ENCODE data around the gene ARID5B.

The ARID5B gene

DNA sequence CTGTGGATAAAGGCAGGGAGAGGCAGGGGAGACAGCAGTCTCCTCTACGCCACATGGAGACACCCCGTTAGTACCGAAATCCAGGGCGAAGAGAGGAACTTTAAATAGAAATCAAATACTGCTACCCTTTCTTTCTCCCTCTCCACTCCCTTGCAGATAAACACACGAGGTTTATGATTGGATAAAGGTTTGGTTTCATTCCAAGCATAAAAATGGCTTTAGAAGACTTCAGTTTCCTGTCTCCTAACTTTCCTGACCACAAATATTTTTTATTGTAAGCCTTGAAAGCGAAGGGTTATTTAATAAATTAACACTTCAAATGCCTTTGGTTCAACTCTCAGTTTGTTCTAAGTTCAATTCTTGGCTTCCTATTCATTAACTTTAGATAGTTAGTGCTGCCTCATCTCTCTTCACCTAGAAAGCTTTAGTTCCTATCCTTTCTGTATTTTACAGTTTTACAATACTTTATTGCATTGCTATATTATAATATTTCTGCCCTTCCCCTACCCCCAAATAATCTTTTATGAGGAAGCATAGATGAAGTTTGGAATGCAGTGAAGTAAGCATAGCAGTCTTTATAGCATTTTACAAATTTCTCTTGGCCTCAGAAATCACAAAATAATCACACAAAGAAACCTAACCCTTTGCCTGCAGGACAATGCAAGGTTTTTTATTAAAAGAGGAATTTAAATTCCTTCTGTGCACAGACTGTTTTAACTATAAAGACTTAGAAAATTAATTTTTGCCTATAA, 31.5 kb upstream of the ARID5B start:
- no peak for DNase-seq (ENCODE audit: low read depth in 1 of 2, low spot score in 1 of 2)

DNA sequence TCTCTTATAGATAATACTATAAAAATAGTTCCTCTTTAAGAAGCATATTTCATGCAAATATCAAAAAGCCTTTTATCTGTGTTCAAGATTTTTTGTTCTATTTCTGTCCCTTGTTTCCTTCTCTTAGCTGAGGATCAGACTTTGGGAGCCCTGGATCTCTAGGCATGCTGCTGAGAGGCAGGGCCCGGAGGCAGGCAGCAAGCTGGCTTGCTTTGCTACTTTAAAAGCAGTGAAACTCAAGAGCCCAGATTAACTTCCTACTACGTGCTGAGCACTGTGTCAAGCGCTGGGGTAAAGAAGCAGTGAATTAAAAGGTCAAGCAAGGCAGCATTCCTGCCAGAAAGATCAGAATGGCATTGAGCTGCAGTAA, 31.0 kb upstream of the ARID5B start:
- TF ChIP-seq JUND (IDR thresholded peaks at IDR 0.05; ENCODE audit: low read depth): no peak
- no peak for DNase-seq (ENCODE audit: low read depth in 1 of 2, low spot score in 1 of 2)
- in situ Hi-C loops (cut with HindIII; ENCODE audit: low pct_unique_long_range_greater_than_20kb, low sequenced_read_pairs): no loop called here

More for the DNA sequence above, 31.5 kb upstream of the ARID5B start:
- no peak for TF ChIP-seq JUND (IDR thresholded peaks at IDR 0.05; ENCODE audit: low read depth)
- in situ Hi-C loops (cut with HindIII; ENCODE audit: low pct_unique_long_range_greater_than_20kb, low sequenced_read_pairs): no loop called here

GRCh38 chr10:61871487-61871886, 30.0 kb upstream of the ARID5B start:
- DNase-seq (ENCODE audit: low read depth in 1 of 2, low spot score in 1 of 2): no peak
- TF ChIP-seq JUND (IDR thresholded peaks at IDR 0.05; ENCODE audit: low read depth): no peak
- in situ Hi-C loops (cut with HindIII; ENCODE audit: low pct_unique_long_range_greater_than_20kb, low sequenced_read_pairs): no loop called here

DNA sequence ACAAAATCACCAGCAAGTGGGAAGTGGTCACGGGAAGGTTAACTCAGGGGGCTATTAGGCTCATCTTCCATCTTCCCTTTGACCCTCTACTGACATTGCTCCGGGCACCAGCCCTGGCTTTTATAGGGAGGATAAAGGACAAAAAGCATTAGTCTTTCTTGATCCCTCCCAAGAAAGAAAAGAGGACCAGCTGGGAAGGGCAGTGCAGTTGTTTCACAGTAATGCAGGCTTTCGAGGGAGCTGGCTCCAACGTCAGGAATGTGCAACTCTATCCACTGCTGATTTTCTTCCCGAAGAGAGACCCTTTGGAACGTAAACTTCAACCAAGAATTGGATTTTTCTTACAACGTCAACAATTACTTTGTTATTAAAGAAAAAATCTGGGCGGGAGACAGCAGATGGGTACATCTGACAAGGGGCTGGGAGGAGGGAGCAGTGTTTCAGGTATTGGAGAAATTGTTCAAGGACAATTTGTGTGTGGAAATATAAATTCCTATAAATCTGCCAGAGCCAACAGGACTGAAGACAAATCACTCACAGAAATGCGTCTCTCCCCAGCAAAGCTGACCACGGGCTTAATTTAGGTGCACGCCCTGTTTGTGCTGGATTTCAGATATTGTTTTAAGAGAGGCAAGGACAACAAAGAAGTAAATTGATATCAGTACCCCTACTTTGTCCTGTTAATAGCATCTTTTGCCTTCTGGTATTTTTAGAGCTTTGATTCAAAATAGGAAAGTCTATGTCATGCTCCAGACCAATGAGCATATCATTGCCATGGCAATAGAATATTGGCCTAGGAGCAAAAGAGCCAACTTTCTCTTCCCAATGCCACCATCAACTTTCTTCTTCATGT, 23.4 kb upstream of the ARID5B start:
- no peak for DNase-seq (ENCODE audit: low read depth in 1 of 2, low spot score in 1 of 2)
- in situ Hi-C loops (cut with HindIII; ENCODE audit: low pct_unique_long_range_greater_than_20kb, low sequenced_read_pairs): no loop called here
- no peak for TF ChIP-seq JUND (IDR thresholded peaks at IDR 0.05; ENCODE audit: low read depth)

GRCh38 chr10:61878740-61879068, 22.8 kb upstream of the ARID5B start:
- in situ Hi-C loops (cut with HindIII; ENCODE audit: low pct_unique_long_range_greater_than_20kb, low sequenced_read_pairs): no loop called here
- DNase-seq (ENCODE audit: low read depth in 1 of 2, low spot score in 1 of 2): no peak
- TF ChIP-seq JUND (IDR thresholded peaks at IDR 0.05; ENCODE audit: low read depth): no peak

- no peak for TF ChIP-seq JUND (IDR thresholded peaks at IDR 0.05; ENCODE audit: low read depth)
- no peak for DNase-seq (ENCODE audit: low read depth in 1 of 2, low spot score in 1 of 2)
- in situ Hi-C loops (cut with HindIII; ENCODE audit: low pct_unique_long_range_greater_than_20kb, low sequenced_read_pairs): no loop called here
These were observed 18.7 kb upstream of the ARID5B start for GRCh38 chr10:61882621-61883370.

DNA sequence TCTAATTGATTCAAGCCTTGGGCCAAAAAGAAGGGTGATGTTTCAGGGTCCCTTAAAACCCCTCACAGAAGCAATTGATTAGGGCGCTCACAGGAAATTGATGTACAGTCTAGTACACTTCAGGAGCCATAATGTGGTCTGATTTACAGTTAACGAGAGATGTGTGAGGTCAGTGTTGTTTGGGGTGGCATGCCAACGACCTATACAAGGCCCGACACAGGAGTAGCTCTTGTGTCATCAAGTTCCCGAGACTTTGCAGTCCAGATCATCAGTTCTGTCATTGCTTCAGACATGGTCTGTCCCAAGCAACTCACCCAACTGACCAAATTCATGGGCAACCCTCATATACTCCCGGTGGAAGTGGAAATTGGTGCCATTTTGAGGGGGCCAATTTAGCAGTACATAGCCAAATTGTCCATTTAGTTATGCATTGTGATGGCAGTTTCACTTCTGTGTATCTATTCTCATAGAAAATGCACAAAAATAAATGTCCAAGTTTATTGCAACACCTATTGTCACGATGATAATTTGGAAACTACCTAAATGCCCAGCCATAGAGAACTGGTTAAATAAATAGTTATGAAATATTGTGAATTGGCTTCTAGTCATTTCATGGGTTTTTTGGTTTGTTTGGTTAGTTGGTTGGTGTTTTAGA, 18.0 kb upstream of the ARID5B start:
- in situ Hi-C loops (cut with HindIII; ENCODE audit: low pct_unique_long_range_greater_than_20kb, low sequenced_read_pairs): no loop called here
- no peak for DNase-seq (ENCODE audit: low read depth in 1 of 2, low spot score in 1 of 2)
- no peak for TF ChIP-seq JUND (IDR thresholded peaks at IDR 0.05; ENCODE audit: low read depth)

DNA sequence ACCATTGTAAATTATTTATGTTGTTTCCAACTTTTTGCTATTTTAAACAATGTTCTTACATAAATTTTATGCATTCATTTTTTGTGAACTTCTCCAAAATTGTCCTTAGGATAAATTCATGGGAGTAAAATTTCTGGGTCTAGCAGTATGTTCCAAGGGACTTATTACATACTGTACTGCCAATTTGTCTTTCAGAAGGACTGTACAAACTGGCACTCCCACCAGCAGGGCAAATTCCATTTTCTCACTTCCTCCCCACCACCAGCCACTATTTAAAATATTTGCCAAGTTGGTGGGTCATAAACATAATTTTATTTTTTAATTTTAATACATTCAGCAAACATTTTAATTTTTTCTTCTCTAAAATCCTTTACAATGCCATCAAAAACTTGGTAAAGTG, 13.7 kb upstream of the ARID5B start:
- DNase-seq (ENCODE audit: low read depth in 1 of 2, low spot score in 1 of 2): no peak
- in situ Hi-C loops (cut with HindIII; ENCODE audit: low pct_unique_long_range_greater_than_20kb, low sequenced_read_pairs): no loop called here
- no peak for TF ChIP-seq JUND (IDR thresholded peaks at IDR 0.05; ENCODE audit: low read depth)

DNA sequence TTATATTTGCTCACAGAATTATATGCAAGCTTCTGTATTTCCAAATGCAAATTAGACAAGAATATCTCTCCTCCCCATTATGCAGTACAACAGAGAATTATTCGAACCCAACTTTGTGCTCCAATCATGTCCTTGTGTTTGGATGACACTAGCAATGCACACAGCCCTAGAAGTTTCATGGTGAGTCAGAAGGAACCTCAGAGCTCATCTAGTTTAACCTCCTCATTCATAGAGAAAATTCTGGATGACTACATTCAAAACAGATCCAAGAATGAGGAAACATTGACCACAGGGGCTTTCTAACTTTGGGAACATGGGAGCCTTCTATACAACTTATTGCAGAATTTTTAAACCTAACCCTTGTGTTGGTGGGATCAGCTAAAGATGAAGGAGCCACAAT, 12.8 kb upstream of the ARID5B start:
- no peak for TF ChIP-seq JUND (IDR thresholded peaks at IDR 0.05; ENCODE audit: low read depth)
- in situ Hi-C loops (cut with HindIII; ENCODE audit: low pct_unique_long_range_greater_than_20kb, low sequenced_read_pairs): no loop called here
- no peak for DNase-seq (ENCODE audit: low read depth in 1 of 2, low spot score in 1 of 2)

DNA sequence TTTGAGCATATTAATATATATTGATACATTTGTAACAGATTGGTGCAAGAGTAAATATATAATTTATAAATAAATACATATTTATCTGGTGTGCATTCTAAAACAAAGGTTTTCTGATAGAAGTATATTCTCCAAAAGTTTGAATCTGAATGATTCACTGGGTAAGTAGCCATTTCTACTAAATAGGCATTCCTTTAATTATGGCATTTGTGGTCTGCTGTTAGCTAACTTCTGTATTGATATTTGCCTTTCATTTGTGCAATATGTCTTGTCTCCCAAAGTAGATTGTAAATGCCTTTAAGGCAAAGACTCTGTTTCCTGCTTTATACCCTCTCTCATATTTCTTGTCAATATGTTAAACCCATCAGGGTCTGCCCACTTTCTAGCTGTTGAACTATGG, 11.1 kb upstream of the ARID5B start:
- DNase-seq (ENCODE audit: low read depth in 1 of 2, low spot score in 1 of 2): no peak
- TF ChIP-seq JUND (IDR thresholded peaks at IDR 0.05; ENCODE audit: low read depth): no peak
- in situ Hi-C loops (cut with HindIII; ENCODE audit: low pct_unique_long_range_greater_than_20kb, low sequenced_read_pairs): no loop called here

DNA sequence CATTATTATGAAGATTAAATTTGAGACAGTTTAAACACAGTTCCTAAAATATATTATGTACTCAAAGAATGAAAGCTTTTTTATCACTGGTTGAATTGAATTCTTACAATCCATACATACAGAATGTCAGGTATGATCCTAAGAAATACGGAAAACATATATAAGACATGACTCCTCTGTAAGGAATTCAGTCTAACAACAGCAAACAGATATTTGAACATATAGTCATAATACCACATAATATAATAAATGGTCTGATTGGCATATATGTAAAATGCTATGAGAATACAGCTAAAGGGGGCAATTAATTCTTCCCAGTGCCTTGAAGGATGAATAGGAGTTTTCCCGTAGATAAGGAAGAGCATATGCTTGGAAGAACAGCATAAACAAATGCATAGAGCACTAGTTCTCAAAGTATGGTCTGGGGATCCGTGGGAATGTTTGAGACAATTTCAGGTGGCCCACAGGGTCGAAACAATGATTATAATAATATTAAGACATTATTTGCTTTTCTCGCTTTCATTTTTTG, 10.6 kb upstream of the ARID5B start:
- no peak for DNase-seq (ENCODE audit: low read depth in 1 of 2, low spot score in 1 of 2)
- TF ChIP-seq JUND (IDR thresholded peaks at IDR 0.05; ENCODE audit: low read depth): no peak
- in situ Hi-C loops (cut with HindIII; ENCODE audit: low pct_unique_long_range_greater_than_20kb, low sequenced_read_pairs): no loop called here

DNA sequence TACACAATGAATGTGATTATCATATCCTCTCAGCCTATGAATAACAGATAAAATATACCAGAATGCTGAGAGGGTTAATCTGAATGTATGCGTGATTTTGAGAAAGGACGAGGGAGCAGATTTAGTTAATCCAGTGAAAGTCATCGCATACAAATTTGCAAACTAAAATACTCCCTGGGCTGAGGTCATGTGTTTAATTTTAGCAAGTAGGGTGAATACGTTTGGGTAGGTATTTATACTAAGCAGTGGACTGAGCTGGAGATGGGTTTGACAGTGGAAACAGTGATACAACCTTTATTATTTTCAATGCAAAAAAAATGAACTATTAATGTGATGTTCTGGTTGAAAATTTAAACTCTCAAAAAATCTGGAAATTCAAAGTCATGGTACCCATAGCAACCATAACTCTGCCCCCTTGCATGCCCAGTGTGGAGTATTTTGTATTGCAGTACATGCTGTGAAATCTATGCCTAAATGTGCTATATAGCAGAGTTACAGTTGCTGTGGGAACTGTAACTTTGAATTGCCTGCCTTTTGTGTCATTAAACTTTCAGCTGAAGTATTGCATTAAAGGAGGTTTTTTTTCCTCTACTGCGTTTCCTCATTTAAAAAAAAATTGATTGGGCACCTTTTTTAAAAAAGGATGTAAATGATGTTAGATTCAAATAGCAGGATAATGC, 9.5 kb upstream of the ARID5B start:
- no peak for DNase-seq (ENCODE audit: low read depth in 1 of 2, low spot score in 1 of 2)
- in situ Hi-C loops (cut with HindIII; ENCODE audit: low pct_unique_long_range_greater_than_20kb, low sequenced_read_pairs): no loop called here
- no peak for TF ChIP-seq JUND (IDR thresholded peaks at IDR 0.05; ENCODE audit: low read depth)
